ENCODE data around the gene CDH4. TPM values are rescaled to one million over a fixed set of nuclear protein-coding genes. Genes with fewer than 3 reads are reported as not detected.

CDH4 gene
- total and polyA plus RNA-seq, 2 of the 4 experiments (the other 2 are of a cell fraction) = 1.6 to 3.5 TPM

DNA sequence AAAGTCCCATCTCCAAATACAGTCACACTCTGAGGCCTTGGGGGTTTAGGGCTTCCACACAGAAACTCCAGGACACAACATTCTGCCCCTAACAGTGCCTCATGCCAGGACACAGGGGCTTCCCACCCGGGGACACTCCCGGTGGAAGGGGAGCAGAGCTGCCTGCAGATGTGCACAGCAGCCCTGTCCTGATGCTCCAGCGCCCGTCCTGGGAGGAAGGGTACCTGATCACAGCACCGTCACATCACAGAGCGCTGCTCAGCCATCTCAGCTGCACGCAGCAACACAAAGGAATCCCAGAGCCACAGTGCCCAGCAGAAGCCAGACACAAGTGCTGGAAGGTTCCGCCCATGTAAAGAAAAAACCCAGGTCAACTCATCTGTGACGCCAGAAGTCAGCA, 657.0 kb downstream of the CDH4 start:
- CTCF ChIA-PET = no interaction called here

More for the DNA sequence above, 657.0 kb downstream of the CDH4 start:
- H3K56ac ChIP-seq (ENCODE audit: extremely low read depth, insufficient read depth, low read length) = no peak overlapping the region
- no peak overlapping the region for H4K5ac ChIP-seq (ENCODE audit: low read depth, low read length)
- BruUV-seq (replicated peaks) = no TSS peak
- no peaks in the 10 kb centered on the region for H3K36me3 ChIP-seq (ENCODE audit: control insufficient read depth, insufficient read depth, low read length)
- no peak overlapping the region for H4K8ac ChIP-seq (ENCODE audit: low read depth in 2 of 2, low read length in 2 of 2)
- H3K14ac ChIP-seq (replicated peaks; ENCODE audit: low read depth, low read length) = no peak overlapping the region
- H3K18ac ChIP-seq (ENCODE audit: low read depth, low read length) = no peak overlapping the region
- TF ChIP-seq RFX5 (IDR thresholded peaks at IDR 0.05; ENCODE audit: low read depth, low read length) (no peak), CEBPB (IDR thresholded peaks at IDR 0.05; ENCODE audit: low read depth, low read length) (no peak), FOS (IDR thresholded peaks at IDR 0.05; ENCODE audit: low read depth, low read length) (no peak), SMC3 (IDR thresholded peaks at IDR 0.05; ENCODE audit: low read depth, low read length) (no peak), MAFK (IDR thresholded peaks at IDR 0.05; ENCODE audit: low read depth, low read length) (no peak), MXI1 (IDR thresholded peaks at IDR 0.05; ENCODE audit: borderline replicate concordance, low read depth, low read length) (no peak), MAZ (IDR thresholded peaks at IDR 0.05; ENCODE audit: borderline replicate concordance, low read depth, low read length) (no peak), BHLHE40 (IDR thresholded peaks at IDR 0.05; ENCODE audit: low read depth, low read length) (no peak), POLR2A (IDR thresholded peaks at IDR 0.05; ENCODE audit: low read depth, low read length) (no peak)
- TF ChIP-seq, protein P1, sequence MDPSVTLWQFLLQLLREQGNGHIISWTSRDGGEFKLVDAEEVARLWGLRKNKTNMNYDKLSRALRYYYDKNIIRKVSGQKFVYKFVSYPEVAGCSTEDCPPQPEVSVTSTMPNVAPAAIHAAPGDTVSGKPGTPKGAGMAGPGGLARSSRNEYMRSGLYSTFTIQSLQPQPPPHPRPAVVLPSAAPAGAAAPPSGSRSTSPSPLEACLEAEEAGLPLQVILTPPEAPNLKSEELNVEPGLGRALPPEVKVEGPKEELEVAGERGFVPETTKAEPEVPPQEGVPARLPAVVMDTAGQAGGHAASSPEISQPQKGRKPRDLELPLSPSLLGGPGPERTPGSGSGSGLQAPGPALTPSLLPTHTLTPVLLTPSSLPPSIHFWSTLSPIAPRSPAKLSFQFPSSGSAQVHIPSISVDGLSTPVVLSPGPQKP (IDR thresholded peaks at IDR 0.05; ENCODE audit: borderline replicate concordance, low read depth, low read length) = no peak
- no peaks in the 10 kb centered on the region; the same call in 1 of the 2 replicates for H3K27me3 ChIP-seq (ENCODE audit: control insufficient read depth, insufficient read depth, low read length)
- dilution Hi-C loops (cut with HindIII; ENCODE audit: low sequenced_read_pairs, unreplicated experiment) = no loop called here
- no peak overlapping the region for H2BK20ac ChIP-seq (ENCODE audit: low read depth, low read length)
- H3K4me3 ChIP-seq (ENCODE audit: insufficient read depth, low read depth, low read length) = no peak overlapping the region
- H3K9me1 ChIP-seq (ENCODE audit: insufficient read depth, low read length) = no peaks in the 10 kb centered on the region
- no peaks in the 10 kb centered on the region for H3K79me1 ChIP-seq (ENCODE audit: low read depth in 1 of 2, low read length in 2 of 2)
- 77% methylated on average over 6 of the region's 9 CpGs; no CpG with 5 or more reads in 1 of the 2 experiments for WGBS, 2 experiments (ENCODE audit: extremely low coverage in 2 of 2, insufficient read length in 1 of 2)
- POLR2A ChIA-PET (ENCODE audit: unreplicated experiment) = no interaction called here
- in situ Hi-C loops (cut with MboI; ENCODE audit: low sequenced_read_pairs) = no loop called here
- no peak overlapping the region for H3K9ac ChIP-seq (ENCODE audit: low read depth, low read length)
- no peak overlapping the region for H2BK15ac ChIP-seq (ENCODE audit: low read depth, low read length)
- H3K9me3 ChIP-seq (ENCODE audit: control insufficient read depth, insufficient read depth, low read length) = peaks cover 6% of the 10 kb centered on the region
- H4K20me1 ChIP-seq (ENCODE audit: insufficient read depth, low read length) = no peaks in the 10 kb centered on the region
- no peak overlapping the region for H2BK120ac ChIP-seq (ENCODE audit: low read depth, low read length)
- H4K91ac ChIP-seq (ENCODE audit: insufficient read depth, low read depth, low read length) = no peak overlapping the region
- H2AK9ac ChIP-seq (replicated peaks; ENCODE audit: low read depth, low read length, poor library complexity) = no peak overlapping the region
- no peak overlapping the region for H2AFZ ChIP-seq (replicated peaks; ENCODE audit: low read length, poor library complexity)
- no peak overlapping the region for H3K23ac ChIP-seq (ENCODE audit: low read depth, low read length)
- no peak overlapping the region for H3K4me2 ChIP-seq (ENCODE audit: low read depth, low read length)
- no peaks in the 10 kb centered on the region for H3K4me1 ChIP-seq (ENCODE audit: control insufficient read depth, insufficient read depth, low read length)
- no peak overlapping the region for H3K27ac ChIP-seq (ENCODE audit: insufficient read depth, low read length)
- H3K4ac ChIP-seq (ENCODE audit: low read depth, low read length) = no peak overlapping the region
- H2AK5ac ChIP-seq (ENCODE audit: low read depth, low read length) = no peak overlapping the region
- no peak for ATAC-seq (ENCODE audit: low read depth)
- DNase-seq = no peak
- H2BK5ac ChIP-seq (ENCODE audit: low read depth, low read length, poor library complexity, severe bottlenecking) = no peak overlapping the region
- intact Hi-C loops (cut with micrococcal nuclease) = no loop called here

Measured in IMR-90 (cell line).